Tibial artery (tissue), 4 donors: ENCODE data around the gene GSG1L.

ENCODE experiments used
- DNase-seq, 2 donors: peaks; one replicate each; pipeline ENCODE4 v3.0.0-alpha.2; 2019
- H3K27ac ChIP-seq, 2 donors: fragments of 200-600 bp; sonication (generic) in 1 of 2; 1 replicate in 1 of 2; 2 replicates in 1 of 2; pipeline ENCODE4 v1.5.1; 2018 to 2019; ENCODE audit warnings: mild to moderate bottlenecking in 1 of 2
- H3K27me3 ChIP-seq, 2 donors: fragments of 200-600 bp; sonication (generic) in 1 of 2; one replicate each; pipeline versions ENCODE4 v1.5.1 to v1.6.0; 2016 to 2019
- H3K36me3 ChIP-seq, 3 donors: fragments of 200-600 bp; sonication (generic) in 2 of 3; one replicate each; pipeline ENCODE4 v1.5.1; 2016 to 2019; ENCODE audit warnings: mild to moderate bottlenecking in 2 of 3
- H3K4me1 ChIP-seq, 4 donors: fragments of 200-600 bp; sonication (generic) in 2 of 4; 1 replicate in 3 of 4; 2 replicates in 1 of 4; pipeline ENCODE4 v1.5.1; 2016 to 2019
- H3K4me3 ChIP-seq, 2 donors: fragments of 200-600 bp; sonication (generic) in 1 of 2; 1 replicate in 1 of 2; 2 replicates in 1 of 2; pipeline ENCODE4 v1.5.1; 2018 to 2019; ENCODE audit warnings: mild to moderate bottlenecking in 2 of 2
- H3K9me3 ChIP-seq, 3 donors: fragments of 200-600 bp; sonication (generic) in 1 of 3; one replicate each; pipeline ENCODE4 v1.5.1; 2016 to 2019
- CTCF ChIP-seq, 2 experiments: fragments of 200-600 bp in 1 of 2; fragments of 450-650 bp in 1 of 2; IDR thresholded peaks; one replicate each; pipeline ENCODE4 v1.5.1; 2017 to 2019; ENCODE audit warnings: antibody characterized with exemption in 2 of 2, mild to moderate bottlenecking in 1 of 2, moderate library complexity in 1 of 2
- intact Hi-C: fragments of 100-400 bp; cut with DNase I; formaldehyde crosslinking; loops from one replicate; pipeline ENCODE4 v1.15.0; 2023; ENCODE audit warnings: low total_unique reads

GSG1L gene

GRCh38 chr16:27752241-27752640 is 311.3 kb downstream of the GSG1L start:
- TF ChIP-seq CTCF (IDR thresholded peaks at IDR 0.05) = no peak
- Histone ChIP-seq H3K27ac (no peak overlapping the region), H3K27me3 (no peaks in the 10 kb centered on the region), H3K4me1 (peaks cover 0 to 21% (median 14%) of the 10 kb centered on the region in 4 donors), H3K36me3 (peaks cover 0 to 30% (median 26%) of the 10 kb centered on the region in 3 donors), H3K9me3 (no peaks in the 10 kb centered on the region), H3K4me3 (no peak overlapping the region)
- no peak for DNase-seq
- intact Hi-C loops = no loop called here

- Histone ChIP-seq H3K36me3 (peaks cover 0 to 30% (median 20%) of the 10 kb centered on the region in 3 donors), H3K27ac (no peak overlapping the region), H3K27me3 (no peaks in the 10 kb centered on the region), H3K4me1 (peaks cover 0 to 21% (median 14%) of the 10 kb centered on the region in 4 donors), H3K9me3 (no peaks in the 10 kb centered on the region), H3K4me3 (no peak overlapping the region)
- TF ChIP-seq CTCF (IDR thresholded peaks at IDR 0.05) = no peak
- intact Hi-C loops = no loop called here
- no peak for DNase-seq
Measured at GRCh38 chr16:27751676-27752075, 311.8 kb downstream of the GSG1L start.

GRCh38 chr16:27751233-27751632 is 312.3 kb downstream of the GSG1L start:
- no peaks in the 10 kb centered on the region for H3K27me3 ChIP-seq
- peaks cover 0 to 30% (median 18%) of the 10 kb centered on the region in 3 donors for H3K36me3 ChIP-seq
- H3K4me1 ChIP-seq = peaks cover 0 to 21% (median 14%) of the 10 kb centered on the region in 4 donors
- intact Hi-C loops = no loop called here
- H3K27ac ChIP-seq = no peak overlapping the region
- DNase-seq = no peak
- no peaks in the 10 kb centered on the region for H3K9me3 ChIP-seq
- no peak for TF ChIP-seq CTCF (IDR thresholded peaks at IDR 0.05)
- H3K4me3 ChIP-seq = no peak overlapping the region

- no peak overlapping the region for H3K27ac ChIP-seq
- no peaks in the 10 kb centered on the region for H3K9me3 ChIP-seq
- no peak overlapping the region for H3K4me3 ChIP-seq
- peaks cover 0 to 29% (median 18%) of the 10 kb centered on the region in 3 donors for H3K36me3 ChIP-seq
- no peak for TF ChIP-seq CTCF (IDR thresholded peaks at IDR 0.05)
- H3K4me1 ChIP-seq = peaks cover 0 to 16% (median 12%) of the 10 kb centered on the region in 4 donors
- no peaks in the 10 kb centered on the region for H3K27me3 ChIP-seq
- DNase-seq = no peak
- intact Hi-C loops = no loop called here
Measured at GRCh38 chr16:27749946-27750345, 313.6 kb downstream of the GSG1L start.

- Histone ChIP-seq H3K9me3 (no peaks in the 10 kb centered on the region), H3K27ac (no peak overlapping the region), H3K4me1 (peaks cover 0 to 12% (median 8%) of the 10 kb centered on the region in 4 donors), H3K4me3 (no peak overlapping the region), H3K36me3 (peaks cover 0 to 28% (median 18%) of the 10 kb centered on the region in 3 donors), H3K27me3 (no peaks in the 10 kb centered on the region)
- TF ChIP-seq CTCF (IDR thresholded peaks at IDR 0.05) = no peak
- no peak for DNase-seq
- intact Hi-C loops = no loop called here
Measured at GRCh38 chr16:27749547-27749875, 314.0 kb downstream of the GSG1L start.
